ENCODE results near the gene TMEM270. TPM values are rescaled to one million over a fixed set of nuclear protein-coding genes. Genes with fewer than 3 reads are reported as not detected.

The TMEM270 gene
- total RNA-seq, 1 donor from 2014 or later: not detected

DNA sequence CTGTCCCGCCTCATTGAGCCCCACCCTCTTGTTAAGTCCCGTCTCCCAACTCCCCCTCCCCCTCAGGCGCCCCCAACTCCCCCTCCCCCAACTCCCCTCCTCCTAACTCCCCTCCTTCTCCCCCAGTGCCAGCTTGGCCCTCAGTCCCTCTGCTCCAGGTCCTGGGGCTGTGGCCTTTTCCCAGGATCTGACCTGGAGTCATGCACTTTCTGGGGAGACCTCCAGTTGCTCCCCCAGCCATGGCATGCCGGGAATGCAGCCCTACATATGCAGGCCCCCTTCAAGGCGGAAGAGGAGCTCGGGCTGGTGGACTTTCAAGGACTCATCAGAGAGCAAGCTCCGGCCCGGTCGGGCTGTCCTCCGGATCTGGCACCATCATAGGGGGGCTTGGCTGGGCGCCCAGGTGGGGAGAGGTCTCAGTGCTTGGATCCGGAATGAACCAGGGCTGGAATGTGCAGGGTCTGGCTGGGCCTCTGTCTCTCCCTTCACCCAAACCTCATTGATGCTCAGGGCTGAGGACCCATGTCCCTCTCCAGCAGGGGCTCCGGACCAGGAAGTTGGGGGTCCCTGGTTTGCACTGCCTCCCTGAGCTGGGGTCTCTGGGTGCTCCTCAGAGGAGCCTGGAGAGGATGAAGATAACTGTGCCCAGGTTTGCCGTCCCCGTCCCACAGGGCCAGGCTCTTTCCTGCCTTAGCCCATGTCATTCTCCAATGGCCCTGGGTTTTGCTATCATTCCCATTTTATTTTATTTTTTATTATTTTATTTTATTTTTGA is 41.1 kb downstream of the TMEM270 start:
- DNase-seq (ENCODE audit: low spot score, unreplicated experiment): no peak
- no peak overlapping the region for H3K27ac Mint-ChIP-seq
- TF ChIP-seq, protein P1, sequence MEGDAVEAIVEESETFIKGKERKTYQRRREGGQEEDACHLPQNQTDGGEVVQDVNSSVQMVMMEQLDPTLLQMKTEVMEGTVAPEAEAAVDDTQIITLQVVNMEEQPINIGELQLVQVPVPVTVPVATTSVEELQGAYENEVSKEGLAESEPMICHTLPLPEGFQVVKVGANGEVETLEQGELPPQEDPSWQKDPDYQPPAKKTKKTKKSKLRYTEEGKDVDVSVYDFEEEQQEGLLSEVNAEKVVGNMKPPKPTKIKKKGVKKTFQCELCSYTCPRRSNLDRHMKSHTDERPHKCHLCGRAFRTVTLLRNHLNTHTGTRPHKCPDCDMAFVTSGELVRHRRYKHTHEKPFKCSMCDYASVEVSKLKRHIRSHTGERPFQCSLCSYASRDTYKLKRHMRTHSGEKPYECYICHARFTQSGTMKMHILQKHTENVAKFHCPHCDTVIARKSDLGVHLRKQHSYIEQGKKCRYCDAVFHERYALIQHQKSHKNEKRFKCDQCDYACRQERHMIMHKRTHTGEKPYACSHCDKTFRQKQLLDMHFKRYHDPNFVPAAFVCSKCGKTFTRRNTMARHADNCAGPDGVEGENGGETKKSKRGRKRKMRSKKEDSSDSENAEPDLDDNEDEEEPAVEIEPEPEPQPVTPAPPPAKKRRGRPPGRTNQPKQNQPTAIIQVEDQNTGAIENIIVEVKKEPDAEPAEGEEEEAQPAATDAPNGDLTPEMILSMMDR (IDR thresholded peaks at IDR 0.05; ENCODE audit: unreplicated experiment): no peak

DNA sequence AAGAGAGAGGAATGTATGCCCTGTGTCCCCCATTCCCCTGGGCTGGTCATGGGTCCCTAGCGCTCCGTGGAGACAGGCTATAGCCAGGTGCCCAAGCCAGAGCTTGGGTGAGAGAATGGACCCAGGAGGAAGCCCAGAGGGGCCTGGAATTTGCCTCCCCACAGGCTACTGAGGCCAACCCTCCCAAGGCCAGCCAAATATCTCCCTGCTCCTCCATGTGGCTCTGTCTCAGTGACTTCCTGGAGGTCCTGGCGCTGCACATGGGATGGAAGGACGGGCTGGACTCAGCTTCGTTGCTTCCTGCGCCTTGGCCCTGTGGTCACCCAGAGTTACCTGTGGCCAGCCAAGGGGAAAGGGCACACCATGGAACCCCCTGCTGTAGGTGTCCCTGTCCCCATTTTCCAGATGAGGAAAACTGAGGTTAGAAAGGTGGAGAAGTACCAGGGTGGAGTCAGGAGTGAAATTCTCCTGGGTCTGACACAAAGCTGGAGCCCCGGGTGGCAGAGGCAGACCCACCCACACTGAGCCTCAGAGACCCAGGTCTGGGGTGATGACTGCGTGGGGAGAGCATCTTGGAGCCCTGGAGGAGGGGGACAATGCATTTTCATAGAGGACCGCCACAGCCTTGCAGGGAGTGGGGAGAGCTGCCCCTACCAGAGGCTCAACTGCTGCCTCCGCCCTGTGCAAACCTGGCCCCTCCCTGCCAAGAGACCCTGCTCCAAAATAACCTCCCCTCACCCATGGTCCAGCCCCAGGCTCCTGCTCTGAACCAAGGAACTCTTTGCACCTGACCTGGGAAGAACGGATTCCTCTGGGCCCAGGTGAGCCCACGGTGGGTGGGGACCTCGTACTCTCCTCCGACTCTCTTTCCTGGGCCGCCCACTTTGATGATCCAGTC is 42.6 kb downstream of the TMEM270 start:
- Mint-ChIP-seq H3K4me3 (ENCODE audit: low read depth) (no peak overlapping the region), H3K27ac (peak overlapping the region; percentile 53), H3K27me3 (peaks cover 16% of the 10 kb centered on the region), H3K36me3 (ENCODE audit: insufficient read depth) (no peaks in the 10 kb centered on the region), H3K4me1 (ENCODE audit: low read depth) (no peaks in the 10 kb centered on the region), H3K9me3 (ENCODE audit: low read depth) (no peaks in the 10 kb centered on the region)
- no peak for DNase-seq (ENCODE audit: low spot score, unreplicated experiment)
- TF ChIP-seq, protein P1 (IDR thresholded peaks at IDR 0.05; ENCODE audit: unreplicated experiment): no peak

More for the DNA sequence above, 41.1 kb downstream of the TMEM270 start:
- Mint-ChIP-seq H3K36me3 (ENCODE audit: insufficient read depth) (no peaks in the 10 kb centered on the region), H3K4me1 (ENCODE audit: low read depth) (no peaks in the 10 kb centered on the region), H3K9me3 (ENCODE audit: low read depth) (peaks cover 1% of the 10 kb centered on the region), H3K27me3 (peaks cover 8% of the 10 kb centered on the region), H3K4me3 (ENCODE audit: low read depth) (no peak overlapping the region)

DNA sequence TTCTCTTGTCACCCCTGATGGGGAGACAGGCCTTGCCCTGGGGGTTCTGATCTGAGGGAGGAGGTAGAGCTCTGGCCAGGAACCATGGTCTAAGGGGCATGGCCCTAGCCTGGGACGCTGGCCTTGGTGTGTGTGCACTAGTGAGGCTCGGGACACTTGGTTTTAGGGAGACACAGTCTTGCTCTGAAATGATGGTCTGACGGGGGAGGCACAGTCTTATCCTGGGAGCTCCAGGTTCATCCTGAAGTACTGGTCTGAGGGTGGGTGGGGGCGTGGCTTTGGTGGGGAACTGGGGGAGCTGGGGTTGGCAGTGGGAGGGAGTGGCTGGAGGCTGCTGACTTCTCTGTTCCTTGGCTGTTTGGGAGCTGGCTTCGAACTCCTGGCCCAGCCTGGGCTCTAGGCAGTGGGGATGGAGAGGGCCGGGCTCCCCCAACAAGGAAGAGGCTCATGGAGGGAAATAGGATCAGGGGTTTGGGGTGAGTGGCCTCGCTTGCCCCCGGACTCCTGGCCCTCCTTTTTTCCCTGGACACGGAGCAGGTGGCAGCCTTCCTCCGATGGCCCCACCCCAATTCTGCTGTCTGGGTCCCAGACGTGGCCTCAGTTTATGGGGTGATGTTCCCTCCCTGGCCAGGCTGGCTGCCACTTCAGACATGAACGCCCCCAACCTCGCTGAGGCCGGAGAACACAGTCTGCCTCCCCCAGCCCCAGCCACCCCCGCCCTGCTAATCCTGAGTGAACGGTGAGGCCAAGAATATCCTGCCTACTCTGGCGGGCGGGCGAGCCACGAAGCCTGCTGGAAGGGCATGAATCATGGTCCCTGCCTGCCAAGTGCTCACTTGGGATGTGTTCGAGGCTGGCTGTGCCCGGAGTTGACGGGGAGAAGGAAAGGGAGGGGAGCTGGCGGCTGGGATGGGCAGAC is 43.5 kb downstream of the TMEM270 start:
- TF ChIP-seq, protein P1 (IDR thresholded peaks at IDR 0.05; ENCODE audit: unreplicated experiment): no peak
- no peak for DNase-seq (ENCODE audit: low spot score, unreplicated experiment)
- H3K27ac Mint-ChIP-seq: peak overlapping the region; percentile 53

DNA sequence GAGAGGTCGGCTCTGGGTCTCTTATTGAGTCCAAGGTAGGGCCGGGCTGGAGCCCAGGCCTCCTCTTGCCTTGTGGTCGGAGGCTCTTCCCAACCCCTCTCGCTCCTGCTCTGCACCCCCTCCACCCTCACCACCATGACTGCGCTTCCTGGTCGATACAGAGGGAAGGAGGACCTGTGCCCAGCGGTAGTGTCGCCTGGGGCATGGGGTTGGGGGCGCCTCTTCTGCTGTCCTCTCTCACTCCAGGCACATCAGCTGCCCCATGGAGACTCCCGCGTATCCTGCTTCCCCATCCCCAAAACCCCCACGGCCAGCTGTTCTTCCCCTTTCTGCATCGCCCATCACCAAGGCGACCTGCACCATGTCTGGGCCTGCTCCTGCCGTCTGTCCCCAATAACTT is 44.4 kb downstream of the TMEM270 start:
- H3K4me1 Mint-ChIP-seq (ENCODE audit: low read depth): no peaks in the 10 kb centered on the region
- H3K9me3 Mint-ChIP-seq (ENCODE audit: low read depth): no peaks in the 10 kb centered on the region
- no peak overlapping the region for H3K27ac Mint-ChIP-seq
- no peaks in the 10 kb centered on the region for H3K36me3 Mint-ChIP-seq (ENCODE audit: insufficient read depth)
- no peak overlapping the region for H3K4me3 Mint-ChIP-seq (ENCODE audit: low read depth)
- no peak for DNase-seq (ENCODE audit: low spot score, unreplicated experiment)
- H3K27me3 Mint-ChIP-seq: peaks cover 18% of the 10 kb centered on the region
- TF ChIP-seq, protein P1 (IDR thresholded peaks at IDR 0.05; ENCODE audit: unreplicated experiment): no peak

More for the DNA sequence above, 43.5 kb downstream of the TMEM270 start:
- Mint-ChIP-seq H3K4me3 (ENCODE audit: low read depth) (no peak overlapping the region), H3K36me3 (ENCODE audit: insufficient read depth) (no peaks in the 10 kb centered on the region), H3K4me1 (ENCODE audit: low read depth) (no peaks in the 10 kb centered on the region), H3K27me3 (peaks cover 16% of the 10 kb centered on the region), H3K9me3 (ENCODE audit: low read depth) (no peaks in the 10 kb centered on the region)
